AML-193 (cell line): Measurements from ENCODE around the gene ITGB8.

Experiments
- DNase-seq, 2 experiments: peaks; one replicate each; lab custom pipeline; 2025; lab: John Stamatoyannopoulos, UW

ITGB8 gene

DNA sequence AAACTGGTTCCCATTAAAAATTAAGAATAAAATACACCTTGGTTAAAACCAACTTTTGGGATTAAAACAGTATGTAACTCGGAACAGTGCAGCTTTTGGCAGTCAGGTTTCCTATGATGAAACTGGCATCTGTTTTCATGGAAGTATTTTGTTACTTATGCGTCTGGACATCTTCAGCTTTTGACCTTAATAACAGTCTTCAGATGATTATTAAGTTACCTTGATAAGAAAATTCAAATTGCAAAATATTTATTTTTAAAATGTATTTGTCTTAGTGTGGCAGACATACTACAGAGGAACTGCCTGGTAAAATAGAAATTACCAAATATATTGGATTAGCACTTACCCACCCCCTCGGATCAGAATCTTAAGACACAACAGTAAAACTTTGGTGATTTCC, 100.0 kb downstream of the ITGB8 start:
- DNase-seq, result no peak

GRCh38 chr7:20431146-20431545, 100.4 kb downstream of the ITGB8 start:
- no peak for DNase-seq

DNA sequence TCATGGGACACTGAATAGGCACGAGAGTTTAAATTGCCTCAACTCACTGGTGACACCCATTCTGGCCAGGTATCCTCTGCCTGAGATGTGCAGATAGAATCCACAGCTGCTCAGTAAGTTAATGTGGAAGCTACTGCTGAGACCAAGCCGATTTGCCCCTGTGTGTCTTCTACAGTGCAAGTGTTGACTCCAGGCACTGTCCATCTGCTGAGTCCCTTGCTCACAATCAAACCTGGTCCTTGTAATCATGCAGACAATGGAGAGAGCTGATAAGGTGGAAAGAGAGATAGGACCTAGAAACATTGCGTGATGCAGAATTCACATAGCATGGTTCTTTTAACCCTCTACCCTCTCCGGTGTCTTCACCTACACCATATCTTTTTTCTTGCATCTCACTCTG, 101.4 kb downstream of the ITGB8 start:
- DNase-seq, result no peak

DNA sequence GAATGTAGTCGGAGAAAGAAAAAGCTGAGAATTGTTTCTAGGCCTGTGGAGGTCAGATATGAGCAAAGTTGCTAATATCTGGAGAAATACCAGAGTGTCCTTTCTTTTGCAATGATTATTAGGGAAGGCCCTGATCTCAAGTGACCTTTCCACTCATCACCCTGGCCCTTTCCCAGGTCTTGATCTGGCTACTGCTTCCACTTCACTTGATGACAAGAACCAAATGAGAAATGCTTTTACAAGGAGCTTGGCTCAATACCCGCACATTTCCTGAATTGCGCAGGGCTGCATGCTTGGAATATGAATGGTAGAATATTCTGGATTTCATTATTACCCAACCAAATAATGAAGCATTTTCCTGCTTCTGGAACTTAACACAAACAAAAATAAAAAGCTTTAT, 104.6 kb downstream of the ITGB8 start:
- no peak for DNase-seq

GRCh38 chr7:20438248-20438647, 107.5 kb downstream of the ITGB8 start:
- no peak for DNase-seq

DNA sequence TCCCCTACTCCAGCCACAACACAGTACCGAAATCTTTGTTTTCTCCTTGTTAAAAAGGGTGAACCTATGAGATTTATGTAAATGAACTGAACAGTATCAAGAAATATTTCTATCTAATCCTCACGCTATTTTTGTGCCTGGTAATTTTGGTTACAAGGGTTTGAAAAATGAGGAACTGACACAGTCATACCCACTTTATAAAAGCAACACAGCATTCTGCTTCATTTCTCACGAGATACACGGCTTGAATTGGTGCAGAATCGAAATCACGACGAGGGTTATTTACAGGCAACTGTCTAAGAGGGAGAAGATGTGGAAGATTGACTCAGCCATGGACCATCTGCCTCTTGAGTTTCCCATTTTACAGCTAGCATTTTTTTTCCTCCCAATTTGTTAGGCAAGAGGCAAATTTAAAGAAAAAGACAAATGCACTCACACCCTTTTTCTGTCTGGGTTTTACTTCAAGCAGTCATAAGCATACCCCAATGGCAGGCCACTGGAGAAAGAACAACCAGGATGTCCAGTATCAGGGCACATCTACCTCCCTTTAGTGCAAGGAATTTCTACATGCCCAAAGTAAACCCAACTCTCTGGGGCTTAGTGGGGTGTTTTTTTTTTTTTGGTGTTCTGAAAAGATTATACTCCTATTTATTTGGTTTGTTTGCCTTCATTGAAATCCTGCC, 108.1 kb downstream of the ITGB8 start:
- peak; percentile 20 to 34 for DNase-seq

GRCh38 chr7:20439416-20440185, 108.9 kb downstream of the ITGB8 start:
- DNase-seq, result no peak

- DNase-seq, result peak; percentile 16 to 26
These were observed 109.9 kb downstream of the ITGB8 start for GRCh38 chr7:20440472-20441105.

DNA sequence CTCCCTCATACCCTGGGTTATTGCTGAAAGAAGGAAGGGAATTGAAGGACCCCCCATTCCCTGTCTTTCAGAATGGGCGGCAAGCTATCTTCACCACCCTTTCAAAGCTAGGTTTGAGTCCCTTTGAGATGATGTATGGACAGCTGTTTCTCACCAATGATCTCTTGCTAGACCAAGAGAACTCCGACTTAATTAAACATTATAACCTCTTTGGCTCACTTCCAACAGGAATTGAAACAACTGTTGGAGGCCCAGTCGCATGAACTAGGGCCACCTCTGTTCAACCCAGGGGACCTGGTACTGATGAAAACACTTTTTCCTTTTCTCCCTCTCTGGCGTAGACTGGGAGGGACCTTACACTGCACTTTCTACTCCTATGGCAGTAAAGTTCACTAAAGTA, 110.6 kb downstream of the ITGB8 start:
- DNase-seq, result no peak

GRCh38 chr7:20441991-20442441, 111.3 kb downstream of the ITGB8 start:
- DNase-seq, result no peak

DNA sequence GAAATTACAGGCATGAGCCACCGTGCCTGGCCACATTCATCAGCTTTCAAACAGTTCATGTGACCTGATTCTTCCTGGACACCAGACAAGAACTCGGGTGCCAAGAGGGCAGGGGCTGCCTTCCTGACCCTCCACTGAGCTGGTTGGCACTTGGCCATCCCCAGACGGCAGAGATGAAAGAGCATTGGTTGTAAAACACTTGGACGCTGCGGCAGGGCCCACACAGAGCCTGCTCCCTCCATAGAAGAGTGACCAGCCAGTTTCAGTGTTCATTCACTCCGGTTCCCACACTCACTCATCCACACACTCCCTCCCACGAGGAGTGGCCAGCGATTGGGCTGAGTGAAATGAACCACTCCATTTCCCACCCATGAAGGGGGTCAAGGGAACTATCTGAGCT, 112.3 kb downstream of the ITGB8 start:
- no peak for DNase-seq

DNA sequence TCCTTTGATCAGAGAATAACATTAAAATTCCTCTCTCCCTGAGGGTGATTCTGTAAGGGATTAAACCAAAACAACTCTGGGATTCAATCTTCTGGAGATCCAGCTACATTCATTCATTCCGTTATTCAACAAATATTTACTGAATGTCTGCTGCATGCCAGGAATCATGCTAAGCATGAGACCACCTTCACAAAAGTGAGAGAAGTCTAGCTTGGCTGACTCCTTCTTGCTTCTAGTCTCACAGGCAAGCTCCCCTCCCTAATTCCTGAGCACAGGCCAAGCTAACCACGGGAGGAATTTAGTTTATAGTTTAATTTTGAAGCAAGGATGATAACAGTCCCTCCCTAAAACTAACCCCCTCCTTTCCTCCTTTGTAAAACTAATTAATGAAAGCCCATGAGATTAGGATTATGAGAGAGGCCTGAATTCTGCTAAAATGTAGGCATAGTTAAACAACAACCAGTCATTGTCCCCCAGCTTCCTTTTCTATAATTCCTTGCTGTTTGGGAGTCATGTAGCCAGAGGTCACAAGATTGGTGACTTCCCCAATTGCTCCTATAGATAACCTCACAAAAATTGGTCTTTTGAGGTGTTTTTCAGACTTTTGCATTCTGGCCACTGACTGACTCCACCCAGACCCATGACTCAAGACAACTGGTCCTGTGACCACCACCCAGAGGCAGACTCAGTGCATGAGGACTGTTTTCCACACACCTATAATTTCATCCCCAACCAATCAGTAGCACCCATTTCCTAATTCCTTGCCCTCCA, 113.5 kb downstream of the ITGB8 start:
- no peak for DNase-seq

DNA sequence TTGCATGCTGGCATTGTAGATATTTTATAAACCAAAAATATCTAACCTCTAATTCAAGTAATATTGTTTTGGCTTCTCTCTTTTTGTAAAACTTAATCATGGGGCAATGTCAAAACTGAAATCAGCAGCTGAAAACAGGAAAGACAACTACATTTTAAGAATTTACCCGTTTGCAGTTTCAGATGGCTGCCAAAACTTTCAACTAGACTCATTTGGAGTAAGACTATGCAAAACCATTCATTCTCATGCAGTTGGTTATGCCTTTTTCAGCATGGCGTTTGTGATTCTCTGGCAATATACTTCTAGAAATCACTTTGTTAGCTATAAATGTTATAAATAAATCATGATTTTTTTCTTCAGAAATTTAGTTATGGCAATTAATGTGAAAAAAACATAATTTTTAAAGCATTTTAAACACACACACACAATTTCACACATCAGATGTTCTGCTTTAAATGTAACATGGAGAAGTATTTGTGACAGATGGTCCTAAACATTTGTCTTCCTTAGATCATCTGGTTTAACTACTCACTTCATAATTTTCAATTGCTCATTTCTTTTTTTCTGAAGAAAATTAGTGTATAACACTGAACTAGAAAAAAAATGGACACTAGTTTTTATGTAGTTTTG, 116.4 kb downstream of the ITGB8 start:
- DNase-seq, result no peak

- no peak for DNase-seq
These were observed 118.5 kb downstream of the ITGB8 start for GRCh38 chr7:20449176-20449575.

DNA sequence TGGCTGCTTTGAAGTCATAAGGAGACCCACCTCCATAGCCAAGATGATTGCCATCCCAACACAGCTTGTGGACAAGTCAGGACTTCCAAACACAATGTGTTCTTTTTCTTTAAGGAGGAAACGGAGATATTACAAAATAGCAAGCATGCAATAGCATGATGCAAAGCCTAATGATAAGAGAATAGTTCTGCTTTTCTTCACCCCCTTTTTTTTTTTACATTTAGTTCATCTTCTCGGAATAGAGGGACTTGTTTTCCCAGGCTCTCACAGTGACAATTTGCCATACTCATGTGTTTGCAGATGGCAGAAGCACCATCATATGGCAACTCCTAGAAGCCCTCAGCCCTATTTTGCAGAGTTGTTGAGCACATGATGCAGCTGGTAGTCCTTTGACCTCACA, 119.8 kb downstream of the ITGB8 start:
- DNase-seq, result peak; percentile 65 to 79

DNA sequence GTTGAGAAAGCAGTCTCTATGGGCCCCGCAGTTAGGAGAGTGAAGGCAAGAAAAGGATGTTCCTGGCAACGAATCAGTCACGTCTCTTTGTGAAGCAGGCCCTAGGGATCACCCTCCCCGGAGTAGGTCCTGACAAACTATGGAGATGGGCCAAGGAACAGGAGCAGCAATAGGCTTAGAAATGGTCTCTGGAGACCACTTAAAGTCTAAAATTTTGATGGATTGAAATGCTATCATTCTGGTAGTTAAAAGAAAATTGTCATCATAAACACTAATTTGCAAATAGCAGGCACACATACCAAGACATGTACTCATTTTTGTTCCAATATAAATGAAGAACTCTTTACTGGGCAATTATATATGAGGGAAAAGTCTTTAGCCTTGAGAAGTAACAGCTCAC, 123.5 kb downstream of the ITGB8 start:
- DNase-seq, result no peak

DNA sequence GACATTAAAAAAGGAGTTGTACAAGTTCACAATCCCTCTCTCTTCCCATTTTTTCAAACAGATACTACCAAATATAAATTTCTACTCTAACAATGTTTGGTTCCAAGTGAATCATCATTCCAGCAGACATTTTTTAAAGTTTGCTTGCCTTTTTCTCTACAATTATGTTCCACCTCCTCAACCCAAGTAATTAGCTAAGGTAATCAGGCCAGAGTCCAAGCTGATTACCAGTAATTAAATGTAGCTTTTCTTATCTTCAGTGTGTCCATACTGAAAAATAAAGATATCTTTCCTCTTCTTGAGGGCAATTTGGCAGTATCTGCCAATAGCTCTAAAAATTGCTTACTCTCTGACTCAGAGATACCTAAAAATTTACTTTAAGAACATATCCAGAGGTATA, 126.0 kb downstream of the ITGB8 start:
- no peak for DNase-seq

DNA sequence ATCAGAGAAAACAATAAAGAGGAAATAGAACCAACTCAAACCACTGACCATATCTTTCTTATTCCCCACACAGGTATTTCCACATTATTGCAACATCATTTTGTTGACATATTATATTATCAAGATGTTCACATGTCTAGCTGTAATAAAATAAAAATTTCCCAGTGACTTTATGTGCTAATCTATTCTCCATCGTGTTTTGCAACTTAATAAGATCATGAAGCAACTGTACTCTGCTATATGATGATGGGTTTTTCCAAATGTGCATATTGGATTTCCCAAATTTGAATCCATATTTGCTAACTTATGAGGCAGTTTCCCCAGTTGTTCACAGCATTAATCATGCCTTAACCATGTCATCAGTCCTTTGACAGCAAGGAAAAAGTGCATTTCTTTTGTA, 127.8 kb downstream of the ITGB8 start:
- no peak for DNase-seq

GRCh38 chr7:20459419-20459818, 128.7 kb downstream of the ITGB8 start:
- no peak for DNase-seq

- DNase-seq, result peak in 1 of 2 experiments; percentile 32
These were observed 134.2 kb downstream of the ITGB8 start for GRCh38 chr7:20464891-20465290.
